Spleen (tissue), 11 donors: ENCODE data around the gene TCF19. TPM values are rescaled to one million over a fixed set of nuclear protein-coding genes. Genes with fewer than 3 reads are reported as not detected.

ENCODE experiments used
- DNase-seq: peaks from one replicate; pipeline ENCODE4 v3.0.0-alpha.2; 2020
- H3K27ac ChIP-seq, 8 donors: fragments of 200-600 bp; sonication (generic) in 7 of 8; 1 replicate in 4 of 8; 2 replicates in 4 of 8; pipeline versions ENCODE4 v1.5.0 to v1.8.0; 2016 to 2021; ENCODE audit warnings: inconsistent platforms in 4 of 8, mild to moderate bottlenecking in 4 of 8, moderate library complexity in 1 of 8
- H3K27me3 ChIP-seq, 7 donors: fragments of 200-600 bp; sonication (generic) in 6 of 7; replicated peaks in 1 of 7; 1 replicate in 4 of 7; 2 replicates in 3 of 7; pipeline versions ENCODE4 v1.5.0 to v1.8.0; 2016 to 2021; ENCODE audit warnings: inconsistent platforms in 3 of 7, mild to moderate bottlenecking in 1 of 7
- H3K36me3 ChIP-seq, 6 donors: fragments of 200-600 bp; sonication (generic) in 5 of 6; 1 replicate in 4 of 6; 2 replicates in 2 of 6; pipeline versions ENCODE4 v1.5.0 to v1.8.0; 2016 to 2021; ENCODE audit warnings: inconsistent platforms in 2 of 6
- H3K4me1 ChIP-seq, 6 donors: fragments of 200-600 bp; sonication (generic) in 5 of 6; 1 replicate in 3 of 6; 2 replicates in 3 of 6; pipeline versions ENCODE4 v1.5.0 to v1.8.0; 2016 to 2021; ENCODE audit warnings: inconsistent platforms in 3 of 6
- H3K4me3 ChIP-seq, 8 donors: fragments of 200-600 bp; sonication (generic) in 7 of 8; 1 replicate in 4 of 8; 2 replicates in 4 of 8; pipeline versions ENCODE4 v1.5.0 to v1.8.0; 2016 to 2021; ENCODE audit warnings: inconsistent platforms in 4 of 8, mild to moderate bottlenecking in 4 of 8, moderate library complexity in 2 of 8
- H3K9me3 ChIP-seq, 8 donors: fragments of 200-600 bp; sonication (generic) in 7 of 8; 1 replicate in 4 of 8; 2 replicates in 4 of 8; pipeline versions ENCODE4 v1.5.0 to v1.8.0; 2016 to 2021; ENCODE audit warnings: inconsistent platforms in 4 of 8
- POLR2A ChIP-seq, 3 donors: fragments of 450-650 bp; IDR thresholded peaks; one replicate each; pipeline ENCODE4 v1.5.1; 2017; ENCODE audit warnings: antibody characterized with exemption in 3 of 3, mild to moderate bottlenecking in 1 of 3
- POLR2AphosphoS5 ChIP-seq, 3 donors: sonication (generic); formaldehyde crosslinking; IDR thresholded peaks; one replicate each; pipeline ENCODE4 v1.5.1; 2017; ENCODE audit warnings: antibody characterized with exemption in 3 of 3
- WGBS, 5 donors: extraction: QIAGEN DNeasy Blood & Tissue Kit in 3 of 5; methylation state at CpG; one replicate each; pipeline versions ENCODE4 v1.1.5 to v1.1.7; 2013 to 2018; 5-methylcytosine and 5-hydroxymethylcytosine counted together
- intact Hi-C: fragments of 100-400 bp; cut with DNase I; formaldehyde crosslinking; loops from one replicate; pipeline ENCODE4 v1.15.0; 2023; ENCODE audit warnings: low total_unique reads
- polyA plus RNA-seq, 3 donors: library from polyadenylated mRNA; stranded (reverse); fragments of 200-250 nt; gene quantifications; one replicate each; pipeline ENCODE4 v1.2.1, GENCODE V29; 2013
- total RNA-seq, 7 donors: library from RNA; depleted of rRNA in 3 of 7; stranded (reverse); fragments of >200 nt in 3 of 7; fragmentation: NEBNext Ultra II Directional in 4 of 7; extraction: Animal tissue kit (Norgen Biotek cat#: 25700) in 4 of 7; gene quantifications; one replicate each; pipeline versions ENCODE4 v1.1.0 to v1.2.1, GENCODE V29; 2016 to 2021
- TF ChIP-seq, protein P1 (sequence below), 11 experiments: fragments of 200-600 bp in 7 of 11; fragments of 450-650 bp in 4 of 11; sonication (generic) in 4 of 11; IDR thresholded peaks in 8 of 11; conservative IDR thresholded peaks in 3 of 11; 1 replicate in 7 of 11; 2 replicates in 4 of 11; pipeline versions ENCODE4 v1.4.0 to v1.8.0; 2016 to 2021; ENCODE audit warnings: antibody characterized with exemption in 11 of 11, inconsistent platforms in 4 of 11, mild to moderate bottlenecking in 1 of 11
- donor health status: healthy with polysubstance abuse.
- donor health status: DM: no; HTN: no; CAD: no; lungs with moderate emphysema.
- donor health status: DM: no; HTN: no; CAD: no.
- donor health status: Bipolar disorder and iron deficiency.
- donor health status: healthy.
- donor health status: DM: no; HTN: no; CAD: no.
- donor health status: DM: yes; HTN: yes; CAD: no.

The TCF19 gene
- total and polyA plus RNA-seq, 10 donors: 6.2 to 12.6 (median 9.3) TPM

DNA sequence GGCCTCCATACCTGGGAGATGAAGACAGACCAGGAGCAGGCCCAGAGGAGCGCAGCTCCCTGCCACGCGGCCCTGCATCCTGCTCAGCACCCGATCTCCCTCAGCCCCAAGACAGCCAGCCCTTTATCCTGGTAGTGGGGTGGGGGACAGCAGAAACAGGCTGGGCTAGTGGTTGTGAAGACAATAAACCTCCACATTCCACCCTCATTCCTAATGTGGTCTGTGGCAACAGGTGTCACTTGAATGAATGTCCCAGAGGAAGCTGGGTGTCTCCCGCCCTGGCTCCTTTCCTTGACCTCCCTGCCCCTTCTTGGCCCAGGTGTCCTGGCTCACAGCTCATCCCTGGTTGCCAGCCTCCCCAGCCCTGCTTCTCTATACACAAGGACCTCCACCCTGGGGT lies 45.9 kb upstream of the TCF19 start, which contains the start of gene C6orf15:
Gene C6orf15, minus strand, starts transcription at position 98 of the 400 bp plus-strand sequence. Its CDS starts 20 bp downstream, at position 78.
- DNase-seq: peak; percentile 52
- Histone ChIP-seq H3K36me3 (no peaks in the 10 kb centered on the region), H3K4me3 (no peak within 1 kb of the TSS), H3K27me3 (peaks cover 0 to 47% (median 0%) of the 10 kb centered on the region in 7 donors), H3K9me3 (no peaks in the 10 kb centered on the region), H3K27ac (no peak within 1 kb of the TSS), H3K4me1 (peaks cover 0 to 22% (median 0%) of the 10 kb centered on the region in 6 donors)
- intact Hi-C loops: no loop called here
- TF ChIP-seq POLR2AphosphoS5 (IDR thresholded peaks at IDR 0.05) (no peak), POLR2A (IDR thresholded peaks at IDR 0.05) (no peak)
- TF ChIP-seq, protein P1, sequence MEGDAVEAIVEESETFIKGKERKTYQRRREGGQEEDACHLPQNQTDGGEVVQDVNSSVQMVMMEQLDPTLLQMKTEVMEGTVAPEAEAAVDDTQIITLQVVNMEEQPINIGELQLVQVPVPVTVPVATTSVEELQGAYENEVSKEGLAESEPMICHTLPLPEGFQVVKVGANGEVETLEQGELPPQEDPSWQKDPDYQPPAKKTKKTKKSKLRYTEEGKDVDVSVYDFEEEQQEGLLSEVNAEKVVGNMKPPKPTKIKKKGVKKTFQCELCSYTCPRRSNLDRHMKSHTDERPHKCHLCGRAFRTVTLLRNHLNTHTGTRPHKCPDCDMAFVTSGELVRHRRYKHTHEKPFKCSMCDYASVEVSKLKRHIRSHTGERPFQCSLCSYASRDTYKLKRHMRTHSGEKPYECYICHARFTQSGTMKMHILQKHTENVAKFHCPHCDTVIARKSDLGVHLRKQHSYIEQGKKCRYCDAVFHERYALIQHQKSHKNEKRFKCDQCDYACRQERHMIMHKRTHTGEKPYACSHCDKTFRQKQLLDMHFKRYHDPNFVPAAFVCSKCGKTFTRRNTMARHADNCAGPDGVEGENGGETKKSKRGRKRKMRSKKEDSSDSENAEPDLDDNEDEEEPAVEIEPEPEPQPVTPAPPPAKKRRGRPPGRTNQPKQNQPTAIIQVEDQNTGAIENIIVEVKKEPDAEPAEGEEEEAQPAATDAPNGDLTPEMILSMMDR (IDR thresholded peaks at IDR 0.05 in 8 of 11, conservative IDR thresholded peaks at IDR 0.05 in 3 of 11): no peak
- WGBS, 5 donors: 82 to 93% (median 87%) methylated on average over 5 of the region's 5 CpGs

- peak; percentile 19 for DNase-seq
- Histone ChIP-seq H3K4me1 (peaks cover 0 to 22% (median 0%) of the 10 kb centered on the region in 6 donors), H3K27ac (peak overlapping the region in 2 of 8 donors; percentile 53 to 57), H3K9me3 (no peaks in the 10 kb centered on the region), H3K27me3 (peaks cover 0 to 45% (median 0%) of the 10 kb centered on the region in 7 donors), H3K4me3 (no peak overlapping the region), H3K36me3 (no peaks in the 10 kb centered on the region)
- WGBS, 5 donors: 69 to 92% (median 87%) methylated on average over 6 to 7 of the region's 7 CpGs
- intact Hi-C loops: no loop called here
- TF ChIP-seq, protein P1 (IDR thresholded peaks at IDR 0.05 in 8 of 11, conservative IDR thresholded peaks at IDR 0.05 in 3 of 11): no peak
- no peak for TF ChIP-seq POLR2AphosphoS5 (IDR thresholded peaks at IDR 0.05)
- no peak for TF ChIP-seq POLR2A (IDR thresholded peaks at IDR 0.05)
Measured at GRCh38 chr6:31113861-31114540, 44.4 kb upstream of the TCF19 start.

DNA sequence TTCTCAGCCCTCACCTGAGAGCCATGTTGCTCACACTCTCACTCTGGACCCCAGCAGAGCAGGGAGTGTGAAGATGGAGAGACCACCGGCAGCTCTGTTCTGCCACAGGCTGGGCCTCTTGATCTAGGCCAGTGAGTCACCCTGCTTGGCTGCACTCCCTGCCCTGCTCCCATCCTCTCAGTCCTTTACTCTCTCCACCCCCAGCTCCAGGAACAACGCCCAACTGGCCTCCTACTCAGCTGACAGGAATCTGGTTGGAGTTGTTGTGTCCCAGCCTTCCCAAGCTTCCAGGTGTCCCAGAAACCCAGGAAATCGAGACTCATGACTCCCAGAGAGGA lies 43.9 kb upstream of the TCF19 start, which contains the start of gene PSORS1C1:
Gene PSORS1C1, plus strand, starts transcription at position 260 of the 338 bp plus-strand sequence. CDS start 14,833 bp downstream, outside the sequence.
- intact Hi-C loops: no loop called here
- Histone ChIP-seq H3K27ac (peak within 1 kb of the TSS in 4 of 8 donors; percentile 5 to 57 (median 40)), H3K9me3 (no peaks in the 10 kb centered on the region), H3K4me1 (peaks cover 0 to 22% (median 0%) of the 10 kb centered on the region in 6 donors), H3K27me3 (peaks cover 0 to 40% (median 0%) of the 10 kb centered on the region in 7 donors), H3K36me3 (no peaks in the 10 kb centered on the region), H3K4me3 (peak within 1 kb of the TSS in 1 of 8 donors; percentile 7)
- WGBS, 5 donors: 29 to 75% (median 41%) methylated on average over 3 of the region's 3 CpGs
- DNase-seq: peak; percentile 63
- TF ChIP-seq, protein P1 (IDR thresholded peaks at IDR 0.05 in 8 of 11, conservative IDR thresholded peaks at IDR 0.05 in 3 of 11): no peak
- TF ChIP-seq POLR2A (IDR thresholded peaks at IDR 0.05) (no peak), POLR2AphosphoS5 (IDR thresholded peaks at IDR 0.05) (peak in 1 of 3 donors; percentile 26)
